HUES48 (cell line): ENCODE results near the gene SYNJ2.

Source experiments
- H3K27ac ChIP-seq: one replicate; pipeline ENCODE4 v1.7.0; 2013; ENCODE audit warnings: low read depth, low read length, inconsistent platforms
- H3K27me3 ChIP-seq: 2 replicates; pipeline ENCODE4 v1.6.1; 2013; ENCODE audit warnings: mild to moderate bottlenecking, low read length; ENCODE audit not compliant: control insufficient read depth, insufficient read depth
- H3K36me3 ChIP-seq: 2 replicates; pipeline ENCODE4 v1.6.1; 2013; ENCODE audit warnings: low read length; ENCODE audit not compliant: control insufficient read depth, insufficient read depth
- H3K4me1 ChIP-seq: 2 replicates; pipeline ENCODE4 v1.6.1; 2013; ENCODE audit warnings: mild to moderate bottlenecking, low read length; ENCODE audit not compliant: control insufficient read depth, insufficient read depth
- H3K4me3 ChIP-seq: 2 replicates; pipeline ENCODE4 v1.5.1; 2013; ENCODE audit warnings: mild to moderate bottlenecking, low read depth, low read length
- H3K9ac ChIP-seq: 2 replicates; pipeline ENCODE4 v1.6.1; 2013; ENCODE audit warnings: mild to moderate bottlenecking, low read depth, low read length, moderate library complexity
- H3K9me3 ChIP-seq: 2 replicates; pipeline ENCODE4 v1.6.1; 2013; ENCODE audit warnings: low read length; ENCODE audit not compliant: control insufficient read depth, insufficient read depth

SYNJ2 gene

GRCh38 chr6:158131926-158132325 lies 150.3 kb downstream of the SYNJ2 start:
- Histone ChIP-seq H3K27me3 (no peaks in the 10 kb centered on the region), H3K4me3 (no peak overlapping the region), H3K27ac (no peak overlapping the region), H3K9me3 (no peaks in the 10 kb centered on the region), H3K36me3 (no peaks in the 10 kb centered on the region), H3K9ac (no peak overlapping the region), H3K4me1 (no peaks in the 10 kb centered on the region)

GRCh38 chr6:158142789-158143188 lies 161.1 kb downstream of the SYNJ2 start:
- Histone ChIP-seq H3K4me3 (no peak overlapping the region), H3K27me3 (no peaks in the 10 kb centered on the region), H3K9ac (no peak overlapping the region), H3K4me1 (no peaks in the 10 kb centered on the region), H3K27ac (no peak overlapping the region), H3K36me3 (peaks cover 30% of the 10 kb centered on the region), H3K9me3 (no peaks in the 10 kb centered on the region)

DNA sequence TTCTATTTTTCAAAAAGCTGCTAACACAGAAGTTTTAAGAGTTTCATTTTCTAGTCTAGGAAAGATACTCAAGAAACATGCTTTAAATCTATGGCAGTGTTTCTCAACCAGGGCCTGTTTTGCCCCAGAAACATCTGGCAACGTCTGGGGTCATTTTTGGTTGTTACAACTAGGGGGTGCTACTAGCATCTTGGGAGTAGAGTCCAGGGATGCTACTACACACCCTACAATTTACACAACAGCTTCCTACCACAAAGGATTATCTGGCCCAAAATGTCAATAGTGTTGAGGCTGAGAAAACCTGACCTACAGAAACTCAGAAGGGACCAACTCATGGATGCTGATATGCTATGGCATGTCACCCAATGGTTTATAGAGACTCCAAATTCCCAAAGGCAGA lies 162.0 kb downstream of the SYNJ2 start:
- no peak overlapping the region for H3K9ac ChIP-seq
- peaks cover 30% of the 10 kb centered on the region for H3K36me3 ChIP-seq
- no peaks in the 10 kb centered on the region for H3K9me3 ChIP-seq
- H3K27me3 ChIP-seq: no peaks in the 10 kb centered on the region
- H3K4me1 ChIP-seq: no peaks in the 10 kb centered on the region
- H3K27ac ChIP-seq: no peak overlapping the region
- no peak overlapping the region for H3K4me3 ChIP-seq
